Calu3 (cell line): ENCODE measurements around the gene NR4A3. TPM values are rescaled to one million over a fixed set of nuclear protein-coding genes. Genes with fewer than 3 reads are reported as not detected.

ENCODE experiments used
- BruUV-seq: library from RNA; stranded (reverse); fragments of 400-500 nt; replicated peaks from 2 replicates; lab custom pipeline; 2021; lab: Mats Ljungman, UMichigan
- CTCF ChIA-PET: fragments of 300-600 bp; sonication (Branson Sonifier 250); formaldehyde crosslinking; loops from one replicate; lab custom pipeline; 2022; ENCODE audit warnings: antibody characterized with exemption; lab: Charles Lee
- DNase-seq: peaks from one replicate; pipeline ENCODE4 v3.0.0; 2022
- H3K27ac Mint-ChIP-seq: one replicate; pipeline ENCODE4 v1.8.0; 2022; ENCODE audit warnings: mixed read lengths; ENCODE audit not compliant: unreplicated experiment
- H3K27me3 Mint-ChIP-seq: one replicate; pipeline ENCODE4 v1.8.0; 2022; ENCODE audit warnings: mixed read lengths; ENCODE audit not compliant: unreplicated experiment
- H3K36me3 Mint-ChIP-seq: one replicate; pipeline ENCODE4 v1.8.0; 2022; ENCODE audit warnings: mild to moderate bottlenecking, moderate library complexity, mixed read lengths; ENCODE audit not compliant: insufficient read depth, unreplicated experiment
- H3K4me1 Mint-ChIP-seq: one replicate; pipeline ENCODE4 v1.8.0; 2022; ENCODE audit warnings: mild to moderate bottlenecking, low read depth, mixed read lengths; ENCODE audit not compliant: unreplicated experiment
- H3K4me3 Mint-ChIP-seq: one replicate; pipeline ENCODE4 v1.8.0; 2022; ENCODE audit warnings: mild to moderate bottlenecking, low read depth, moderate library complexity, mixed read lengths; ENCODE audit not compliant: unreplicated experiment
- H3K9me3 Mint-ChIP-seq: one replicate; pipeline ENCODE4 v1.8.0; 2022; ENCODE audit warnings: low read depth, mixed read lengths; ENCODE audit not compliant: unreplicated experiment
- CTCF ChIP-seq: fragments of 200-600 bp; IDR thresholded peaks from one replicate; pipeline ENCODE4 v1.8.0; 2022; ENCODE audit warnings: antibody characterized with exemption; ENCODE audit not compliant: unreplicated experiment
- intact Hi-C: fragments of 100-400 bp; cut with micrococcal nuclease; formaldehyde crosslinking; loops from one replicate; pipeline ENCODE4 v1.10.0; 2022; ENCODE audit not compliant: unreplicated experiment
- total RNA-seq: library from RNA; stranded (reverse); gene quantifications from 2 replicates; pipeline ENCODE4 v1.2.3, GENCODE V29; 2022

The NR4A3 gene
- total RNA-seq, 1 experiment from 2014 or later, result 0.21 TPM

GRCh38 chr9:99845063-99845462, 23.4 kb downstream of the NR4A3 start:
- no peak for TF ChIP-seq CTCF

GRCh38 chr9:99848447-99848846, 26.8 kb downstream of the NR4A3 start:
- H3K27ac Mint-ChIP-seq, result no peak overlapping the region
- H3K27me3 Mint-ChIP-seq, result peaks cover 11% of the 10 kb centered on the region
- DNase-seq, result no peak
- intact Hi-C loops, result no loop called here
- TF ChIP-seq CTCF, result no peak
- no peaks in the 10 kb centered on the region for H3K36me3 Mint-ChIP-seq
- no peaks in the 10 kb centered on the region for H3K9me3 Mint-ChIP-seq
- no peak overlapping the region for H3K4me3 Mint-ChIP-seq
- CTCF ChIA-PET, result no interaction called here
- no TSS peak for BruUV-seq
- H3K4me1 Mint-ChIP-seq, result no peaks in the 10 kb centered on the region

More at GRCh38 chr9:99845063-99845462, 23.4 kb downstream of the NR4A3 start:
- H3K36me3 Mint-ChIP-seq, result no peaks in the 10 kb centered on the region
- H3K4me1 Mint-ChIP-seq, result no peaks in the 10 kb centered on the region
- CTCF ChIA-PET, result no interaction called here
- no TSS peak for BruUV-seq
- no peak overlapping the region for H3K4me3 Mint-ChIP-seq
- intact Hi-C loops, result no loop called here
- peaks cover 7% of the 10 kb centered on the region for H3K27me3 Mint-ChIP-seq
- DNase-seq, result no peak
- no peaks in the 10 kb centered on the region for H3K9me3 Mint-ChIP-seq
- no peak overlapping the region for H3K27ac Mint-ChIP-seq

GRCh38 chr9:99850736-99851499, 29.2 kb downstream of the NR4A3 start:
- no TSS peak for BruUV-seq
- TF ChIP-seq CTCF, result no peak
- no peak overlapping the region for H3K27ac Mint-ChIP-seq
- H3K4me1 Mint-ChIP-seq, result no peaks in the 10 kb centered on the region
- H3K4me3 Mint-ChIP-seq, result no peak overlapping the region
- H3K27me3 Mint-ChIP-seq, result peaks cover 11% of the 10 kb centered on the region
- H3K9me3 Mint-ChIP-seq, result no peaks in the 10 kb centered on the region
- intact Hi-C loops, result no loop called here
- DNase-seq, result no peak
- CTCF ChIA-PET, result no interaction called here
- H3K36me3 Mint-ChIP-seq, result no peaks in the 10 kb centered on the region

- H3K4me3 Mint-ChIP-seq, result no peak overlapping the region
- intact Hi-C loops, result no loop called here
- no peak overlapping the region for H3K27ac Mint-ChIP-seq
- peaks cover 11% of the 10 kb centered on the region for H3K27me3 Mint-ChIP-seq
- BruUV-seq, result no TSS peak
- no peak for DNase-seq
- CTCF ChIA-PET, result no interaction called here
- no peaks in the 10 kb centered on the region for H3K36me3 Mint-ChIP-seq
- TF ChIP-seq CTCF, result no peak
- no peaks in the 10 kb centered on the region for H3K9me3 Mint-ChIP-seq
- H3K4me1 Mint-ChIP-seq, result no peaks in the 10 kb centered on the region
These were observed 29.8 kb downstream of the NR4A3 start for GRCh38 chr9:99851500-99851822.
